Sigmoid colon (tissue), 7 donors: ENCODE measurements around the gene SPAG6. TPM values are rescaled to one million over a fixed set of nuclear protein-coding genes. Genes with fewer than 3 reads are reported as not detected.
A peak's percentile ranks its signal among the peaks of the same experiment; 100 is the strongest.

Source experiments
- DNase-seq: peaks from one replicate; pipeline ENCODE4 v3.0.0-alpha.2; 2019
- H3K27ac ChIP-seq, 4 donors: fragments of 200-600 bp; sonication (generic); one replicate each; pipeline ENCODE4 v1.5.1; 2016 to 2019; ENCODE audit warnings: mild to moderate bottlenecking in 1 of 4
- H3K27me3 ChIP-seq, 3 donors: fragments of 200-600 bp; sonication (generic); one replicate each; pipeline ENCODE4 v1.5.1; 2019; ENCODE audit warnings: mild to moderate bottlenecking in 1 of 3
- H3K36me3 ChIP-seq, 4 donors: fragments of 200-600 bp; sonication (generic); one replicate each; pipeline ENCODE4 v1.5.1; 2016 to 2019
- H3K4me1 ChIP-seq, 4 donors: fragments of 200-600 bp; sonication (generic); one replicate each; pipeline ENCODE4 v1.5.1; 2017 to 2019
- H3K4me3 ChIP-seq, 4 donors: fragments of 200-600 bp; sonication (generic); one replicate each; pipeline ENCODE4 v1.5.1; 2017 to 2019; ENCODE audit warnings: mild to moderate bottlenecking in 2 of 4, moderate library complexity in 1 of 4
- H3K9me3 ChIP-seq, 4 donors: fragments of 200-600 bp in 3 of 4; sonication (generic) in 3 of 4; one replicate each; pipeline versions ENCODE4 v1.5.1 to v1.6.1; 2013 to 2019
- CTCF ChIP-seq, 4 experiments: fragments of 450-650 bp in 3 of 4; fragments of 200-600 bp in 1 of 4; IDR thresholded peaks; one replicate each; pipeline ENCODE4 v1.5.1; 2016 to 2019; ENCODE audit warnings: antibody characterized with exemption in 4 of 4, mild to moderate bottlenecking in 3 of 4, moderate library complexity in 2 of 4
- EP300 ChIP-seq, 4 donors: sonication (generic); formaldehyde crosslinking; IDR thresholded peaks; one replicate each; pipeline ENCODE4 v1.6.1; 2017; ENCODE audit warnings: antibody characterized with exemption in 4 of 4
- POLR2A ChIP-seq, 2 donors: fragments of 450-650 bp; IDR thresholded peaks; one replicate each; pipeline ENCODE4 v1.6.1; 2016; ENCODE audit warnings: antibody characterized with exemption in 2 of 2, mild to moderate bottlenecking in 2 of 2, moderate library complexity in 2 of 2
- POLR2AphosphoS5 ChIP-seq, 4 donors: sonication (generic); formaldehyde crosslinking; IDR thresholded peaks; one replicate each; pipeline ENCODE4 v1.6.1; 2017; ENCODE audit warnings: antibody characterized with exemption in 4 of 4
- WGBS, 2 donors: extraction: QIAGEN DNeasy Blood & Tissue Kit; methylation state at CpG; one replicate each; pipeline ENCODE4 v1.1.7; 2013; 5-methylcytosine and 5-hydroxymethylcytosine counted together
- intact Hi-C: fragments of 100-400 bp; cut with DNase I; formaldehyde crosslinking; loops from one replicate; pipeline ENCODE4 v1.15.1; 2023
- polyA plus RNA-seq, 3 donors: library from polyadenylated mRNA; stranded (reverse); fragments of 200-250 nt; gene quantifications; one replicate each; pipeline ENCODE4 v1.2.3, GENCODE V29; 2013
- total RNA-seq, 4 donors: library from RNA; depleted of rRNA; stranded (reverse); fragments of >200 nt; gene quantifications; one replicate each; pipeline ENCODE4 v1.1.0, GENCODE V29; 2016
- donor health status: healthy with polysubstance abuse.
- donor health status: Bipolar disorder and iron deficiency.
- donor health status: healthy.

The SPAG6 gene
- total and polyA plus RNA-seq, 7 donors, result 0.16 TPM; not detected in 6

GRCh38 chr10:22339761-22340328 is 5.5 kb upstream of the SPAG6 start:
- intact Hi-C loops, result loop anchor here (2.0 to 10.0 kb wide), 8 partner anchors 87 to 813 kb away; partner anchors contain the start of genes DNAJC1, MSRB2, PIP4K2A and SKIDA1
- Histone ChIP-seq H3K27ac (peak overlapping the region; percentile 91 to 98 (median 96)), H3K4me3 (peak overlapping the region; percentile 53 to 84 (median 72)), H3K4me1 (peaks cover 0 to 36% (median 34%) of the 10 kb centered on the region in 4 donors), H3K27me3 (peaks cover 76 to 89% (median 77%) of the 10 kb centered on the region in 3 donors), H3K36me3 (no peaks in the 10 kb centered on the region), H3K9me3 (no peaks in the 10 kb centered on the region)
- TF ChIP-seq POLR2AphosphoS5 (IDR thresholded peaks at IDR 0.05) (peak in 1 of 4 donors; percentile 1), POLR2A (IDR thresholded peaks at IDR 0.05) (no peak), CTCF (IDR thresholded peaks at IDR 0.05) (no peak), EP300 (IDR thresholded peaks at IDR 0.05) (peak in 1 of 4 donors; percentile 26)
- WGBS, 2 donors, result 1 to 2% methylated on average over 13 of the region's 13 CpGs
- no peak for DNase-seq

DNA sequence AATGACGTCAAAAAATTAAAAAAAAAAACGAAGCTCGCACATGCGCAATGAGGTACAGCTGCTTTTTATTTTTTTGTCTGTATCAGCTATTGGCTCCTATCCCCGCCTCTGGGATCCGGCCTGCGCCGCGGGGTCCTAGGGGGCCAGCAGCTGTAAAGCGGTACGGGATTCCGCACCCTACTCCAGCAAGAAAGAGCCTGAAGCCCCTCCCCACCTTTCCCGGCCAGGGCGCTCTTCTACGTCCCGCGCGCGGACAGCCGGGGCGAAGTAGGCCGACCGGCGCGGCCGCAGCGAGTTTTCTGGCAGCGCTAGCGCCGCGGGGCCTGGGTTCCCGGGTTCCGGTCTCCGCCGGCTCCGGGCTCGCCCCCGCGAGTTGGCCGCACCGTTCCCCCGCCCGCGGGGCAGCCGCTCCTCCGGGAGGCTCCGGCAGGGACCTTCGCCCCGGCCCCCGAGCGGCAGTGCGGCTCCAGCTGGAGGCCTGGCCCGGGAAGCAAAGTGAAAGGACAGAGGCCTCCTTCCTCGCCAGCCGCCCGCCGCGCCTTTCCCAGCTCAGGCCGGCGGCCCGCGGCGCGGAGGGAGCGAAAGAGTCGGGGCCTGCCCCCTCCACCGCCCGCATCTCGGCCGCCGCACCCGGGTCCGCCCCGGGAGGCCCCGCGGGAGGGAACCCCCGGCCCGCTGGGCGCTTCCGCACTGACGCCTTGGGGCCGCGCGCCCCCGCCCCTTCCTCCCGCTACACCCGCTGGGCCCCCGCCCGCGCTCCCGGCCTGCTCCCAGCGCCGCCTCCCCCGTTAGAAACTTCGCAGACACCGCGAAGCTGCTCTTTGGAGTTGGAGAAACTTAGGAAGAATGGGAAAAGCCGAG is 4.7 kb upstream of the SPAG6 start:
- H3K4me1 ChIP-seq, result peaks cover 0 to 35% (median 30%) of the 10 kb centered on the region in 4 donors
- H3K9me3 ChIP-seq, result no peaks in the 10 kb centered on the region
- peak overlapping the region; percentile 53 to 84 (median 72) for H3K4me3 ChIP-seq
- peak; percentile 82 for DNase-seq
- intact Hi-C loops, result loop anchor here (1.0 to 10.0 kb wide), 10 partner anchors 19 to 813 kb away; partner anchors contain the start of genes BMI1, DNAJC1, MSRB2 and PIP4K2A
- WGBS, 2 donors, result 1% methylated on average over 98 of the region's 98 CpGs
- peak in 1 of 4 donors; percentile 47 for TF ChIP-seq EP300 (IDR thresholded peaks at IDR 0.05)
- TF ChIP-seq POLR2AphosphoS5 (IDR thresholded peaks at IDR 0.05), result peak; percentile 64 to 86 (median 80)
- TF ChIP-seq POLR2A (IDR thresholded peaks at IDR 0.05), result peak; percentile 34 to 37
- no peak for TF ChIP-seq CTCF (IDR thresholded peaks at IDR 0.05)
- peak overlapping the region; percentile 91 to 98 (median 96) for H3K27ac ChIP-seq
- no peaks in the 10 kb centered on the region for H3K36me3 ChIP-seq
- peaks cover 75 to 89% (median 79%) of the 10 kb centered on the region in 3 donors for H3K27me3 ChIP-seq

DNA sequence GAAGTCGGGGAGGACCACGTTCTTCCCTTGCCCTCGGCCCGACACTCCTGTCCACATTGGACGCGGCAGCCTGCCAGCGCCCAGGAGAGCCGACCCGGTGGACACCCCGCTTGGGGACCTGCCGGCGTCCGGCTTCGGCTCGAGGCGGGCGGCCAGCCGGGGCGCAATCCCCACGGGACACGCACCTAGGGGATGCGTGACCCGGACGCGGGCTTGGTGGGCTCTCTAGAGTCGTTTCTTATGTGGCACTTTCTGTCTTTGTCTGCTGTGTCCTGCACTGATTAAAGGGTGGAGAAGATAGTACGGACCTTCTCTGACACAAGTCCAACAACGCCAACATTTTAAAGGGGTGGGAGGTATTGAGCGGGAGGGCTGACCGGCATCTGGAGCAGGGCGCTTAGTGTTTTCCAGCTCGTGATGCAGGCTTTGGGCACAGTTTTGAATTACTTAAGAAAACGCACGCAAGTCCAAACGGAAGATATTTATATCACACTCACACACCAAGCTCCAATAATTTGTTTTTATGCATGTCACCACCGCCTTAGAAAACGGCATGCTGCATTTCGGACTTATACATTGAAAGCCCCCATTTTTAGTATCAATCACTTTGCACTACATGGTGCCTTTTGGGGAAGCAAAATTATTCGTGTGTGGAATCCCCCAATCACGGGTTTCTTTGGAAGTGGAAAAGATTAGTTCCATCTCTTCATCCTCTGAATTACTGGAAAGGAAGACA is 3.9 kb upstream of the SPAG6 start:
- no peaks in the 10 kb centered on the region for H3K9me3 ChIP-seq
- DNase-seq, result no peak
- H3K27ac ChIP-seq, result peak overlapping the region; percentile 91 to 98 (median 96)
- TF ChIP-seq POLR2A (IDR thresholded peaks at IDR 0.05) (no peak), POLR2AphosphoS5 (IDR thresholded peaks at IDR 0.05) (peak in 2 of 4 donors; percentile 29 to 67)
- intact Hi-C loops, result loop anchor here (1.0 to 10.0 kb wide), 10 partner anchors 20 to 814 kb away; partner anchors contain the start of genes BMI1, DNAJC1, MSRB2 and PIP4K2A
- H3K4me3 ChIP-seq, result peak overlapping the region; percentile 53 to 84 (median 72)
- peaks cover 73 to 89% (median 77%) of the 10 kb centered on the region in 3 donors for H3K27me3 ChIP-seq
- no peaks in the 10 kb centered on the region for H3K36me3 ChIP-seq
- 2% methylated on average over 40 of the region's 40 CpGs for WGBS, 2 donors
- peaks cover 0 to 30% (median 23%) of the 10 kb centered on the region in 4 donors for H3K4me1 ChIP-seq

DNA sequence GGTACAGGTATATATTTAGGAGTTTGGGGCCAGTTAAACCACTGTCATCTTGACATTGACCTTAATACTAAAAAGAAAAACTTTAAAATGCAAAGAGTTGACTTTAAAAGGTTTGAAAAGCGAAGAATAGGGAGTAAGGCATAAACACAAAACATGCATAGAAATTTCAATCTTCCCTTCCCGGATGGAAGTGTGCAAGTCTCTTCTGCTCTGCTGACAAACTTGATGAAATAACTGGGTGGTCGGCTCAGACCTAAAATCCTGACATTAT is 3.4 kb upstream of the SPAG6 start:
- Histone ChIP-seq H3K36me3 (no peaks in the 10 kb centered on the region), H3K9me3 (no peaks in the 10 kb centered on the region), H3K4me3 (no peak overlapping the region), H3K4me1 (peaks cover 0 to 25% (median 18%) of the 10 kb centered on the region in 4 donors), H3K27me3 (peaks cover 68 to 89% (median 72%) of the 10 kb centered on the region in 3 donors), H3K27ac (no peak overlapping the region)
- TF ChIP-seq POLR2AphosphoS5 (IDR thresholded peaks at IDR 0.05), result peak in 2 of 4 donors; percentile 2 to 32
- TF ChIP-seq EP300 (IDR thresholded peaks at IDR 0.05), result no peak
- 34 to 38% methylated on average over 3 of the region's 3 CpGs for WGBS, 2 donors
- no peak for DNase-seq
- intact Hi-C loops, result loop anchor here (1.0 to 10.0 kb wide), 10 partner anchors 21 to 815 kb away; partner anchors contain the start of genes BMI1, DNAJC1, MSRB2 and PIP4K2A

- intact Hi-C loops, result loop anchor here (5.0 to 10.0 kb wide), 6 partner anchors 212 to 815 kb away; partner anchors contain the start of genes DNAJC1, MSRB2, PIP4K2A and SKIDA1
- no peaks in the 10 kb centered on the region for H3K36me3 ChIP-seq
- peaks cover 62 to 88% (median 66%) of the 10 kb centered on the region in 3 donors for H3K27me3 ChIP-seq
- no peak for TF ChIP-seq EP300 (IDR thresholded peaks at IDR 0.05)
- peak in 2 of 4 donors; percentile 5 to 30 for TF ChIP-seq POLR2AphosphoS5 (IDR thresholded peaks at IDR 0.05)
- no peak for TF ChIP-seq POLR2A (IDR thresholded peaks at IDR 0.05)
- no peak for TF ChIP-seq CTCF (IDR thresholded peaks at IDR 0.05)
- H3K27ac ChIP-seq, result no peak overlapping the region
- peaks cover 0 to 25% (median 18%) of the 10 kb centered on the region in 4 donors for H3K4me1 ChIP-seq
- no peak overlapping the region for H3K4me3 ChIP-seq
- 36 to 41% methylated on average over 3 of the region's 3 CpGs for WGBS, 2 donors
- no peak for DNase-seq
- no peaks in the 10 kb centered on the region for H3K9me3 ChIP-seq
Observed at GRCh38 chr10:22342421-22342820, 2.9 kb upstream of the SPAG6 start.
